NK-92 (cell line): ENCODE measurements around the gene AGTRAP.

Source experiments
- DNase-seq: peaks from one replicate; lab custom pipeline; 2025; ENCODE audit not compliant: unreplicated experiment; lab: John Stamatoyannopoulos, UW

Gene AGTRAP

GRCh38 chr1:11796036-11796828 lies 60.3 kb downstream of the AGTRAP start:
- DNase-seq: no peak

- no peak for DNase-seq
Measured at GRCh38 chr1:11797525-11798216, 61.7 kb downstream of the AGTRAP start.

GRCh38 chr1:11799099-11799498 lies 63.2 kb downstream of the AGTRAP start:
- DNase-seq: no peak

GRCh38 chr1:11799896-11800295 lies 64.0 kb downstream of the AGTRAP start:
- no peak for DNase-seq

- no peak for DNase-seq
Measured at GRCh38 chr1:11800391-11800755, 64.4 kb downstream of the AGTRAP start.
